ENCODE results near the gene GRIP2.

Gene GRIP2

GRCh38 chr3:14537590-14538450 lies 2.3 kb downstream of the GRIP2 start:
- POLR2A ChIA-PET, result no interaction called here
- no peak for DNase-seq (ENCODE audit: extremely low spot score)
- CTCF ChIA-PET, result interaction anchor here (1.3 to 1.6 kb wide), 3 partner anchors 10 to 30 kb away, joined by 3 to 9 read pairs (median 4); no protein-coding TSS in a partner anchor

GRCh38 chr3:14536837-14537589 lies 3.1 kb downstream of the GRIP2 start:
- CTCF ChIA-PET, result interaction anchor here (1.4 kb wide), 1 partner anchor 9 kb away, joined by 3 read pairs; no protein-coding TSS in a partner anchor
- POLR2A ChIA-PET, result no interaction called here
- no peak for DNase-seq (ENCODE audit: extremely low spot score)
- TF ChIP-seq CTCF (IDR thresholded peaks at IDR 0.05; ENCODE audit: control extremely low read depth, extremely low read depth, low read depth, missing control alignments), result no peak

More at GRCh38 chr3:14537590-14538450, 2.3 kb downstream of the GRIP2 start:
- no peak for TF ChIP-seq CTCF (IDR thresholded peaks at IDR 0.05; ENCODE audit: control extremely low read depth, extremely low read depth, low read depth, missing control alignments)

- POLR2A ChIA-PET, result no interaction called here
- CTCF ChIA-PET, result interaction anchor here (1.4 to 1.6 kb wide), 2 partner anchors 10 to 27 kb away, joined by 3 read pairs; no protein-coding TSS in a partner anchor
- TF ChIP-seq CTCF (IDR thresholded peaks at IDR 0.05; ENCODE audit: control extremely low read depth, extremely low read depth, low read depth, missing control alignments), result no peak
- no peak for DNase-seq (ENCODE audit: extremely low spot score)
Observed at GRCh38 chr3:14536055-14536815, 3.9 kb downstream of the GRIP2 start.

GRCh38 chr3:14535616-14536015 lies 4.5 kb downstream of the GRIP2 start:
- POLR2A ChIA-PET, result no interaction called here
- DNase-seq (ENCODE audit: extremely low spot score), result no peak
- TF ChIP-seq CTCF (IDR thresholded peaks at IDR 0.05; ENCODE audit: control extremely low read depth, extremely low read depth, low read depth, missing control alignments), result no peak
- CTCF ChIA-PET, result interaction anchor here (1.4 to 1.6 kb wide), 2 partner anchors 11 to 28 kb away, joined by 3 read pairs; no protein-coding TSS in a partner anchor

- TF ChIP-seq CTCF (IDR thresholded peaks at IDR 0.05; ENCODE audit: control extremely low read depth, extremely low read depth, low read depth, missing control alignments), result no peak
- no peak for DNase-seq (ENCODE audit: extremely low spot score)
- POLR2A ChIA-PET, result no interaction called here
- CTCF ChIA-PET, result no interaction called here
Observed at GRCh38 chr3:14534516-14535191, 5.5 kb downstream of the GRIP2 start.
